Transverse colon (tissue), 4 donors: ENCODE results near the gene VSIG2.

ENCODE experiments used
- CTCF ChIP-seq, 5 experiments: fragments of 200-600 bp in 3 of 5; fragments of 450-650 bp in 2 of 5; sonication (generic) in 3 of 5; IDR thresholded peaks; 1 replicate in 2 of 5; 2 replicates in 3 of 5; pipeline ENCODE4 v1.5.1; 2016 to 2017; ENCODE audit warnings: antibody characterized with exemption in 5 of 5, inconsistent platforms in 3 of 5, mild to moderate bottlenecking in 2 of 5, moderate library complexity in 1 of 5
- POLR2A ChIP-seq: fragments of 450-650 bp; IDR thresholded peaks from one replicate; pipeline ENCODE4 v1.6.1; 2016; ENCODE audit warnings: antibody characterized with exemption, mild to moderate bottlenecking, moderate library complexity
- POLR2AphosphoS5 ChIP-seq, 3 donors: sonication (generic); formaldehyde crosslinking; IDR thresholded peaks; one replicate each; pipeline ENCODE4 v1.6.1; 2016; ENCODE audit warnings: antibody characterized with exemption in 3 of 3

- no peak for TF ChIP-seq POLR2AphosphoS5 (IDR thresholded peaks at IDR 0.05)
- TF ChIP-seq CTCF (IDR thresholded peaks at IDR 0.05), result no peak
- TF ChIP-seq POLR2A, result no peak
Observed at GRCh38 chr11:124751391-124751740, 689 bp downstream of the VSIG2 start.
